Dedifferentiated amniotic fluid mesenchymal stem cell (primary cell): ENCODE results near the gene ALK.

ENCODE experiments used
- DNase-seq: peaks from one replicate; pipeline ENCODE4 v3.0.0-alpha.2; 2016; ENCODE audit errors: extremely low spot score

Gene ALK

GRCh38 chr2:29224693-29225551 is 696.5 kb downstream of the ALK start:
- DNase-seq = no peak

GRCh38 chr2:29223851-29224692 is 697.3 kb downstream of the ALK start:
- DNase-seq = no peak

- DNase-seq = no peak
Measured at GRCh38 chr2:29223257-29223656, 698.1 kb downstream of the ALK start.

- DNase-seq = no peak
Measured at GRCh38 chr2:29222381-29223179, 698.8 kb downstream of the ALK start.

GRCh38 chr2:29220506-29221270 is 700.7 kb downstream of the ALK start:
- no peak for DNase-seq

- DNase-seq = no peak
Measured at GRCh38 chr2:29219374-29219773, 702.0 kb downstream of the ALK start.

GRCh38 chr2:29218550-29219125 is 702.7 kb downstream of the ALK start:
- DNase-seq = no peak

- DNase-seq = no peak
Measured at GRCh38 chr2:29218071-29218470, 703.3 kb downstream of the ALK start.

- no peak for DNase-seq
Measured at GRCh38 chr2:29216609-29216909, 704.8 kb downstream of the ALK start.

- DNase-seq = no peak
Measured at GRCh38 chr2:29215739-29216608, 705.4 kb downstream of the ALK start.

- DNase-seq = no peak
Measured at GRCh38 chr2:29215073-29215472, 706.3 kb downstream of the ALK start.

GRCh38 chr2:29213888-29214291 is 707.5 kb downstream of the ALK start:
- DNase-seq = no peak

GRCh38 chr2:29212009-29212408 is 709.4 kb downstream of the ALK start:
- no peak for DNase-seq

- no peak for DNase-seq
Measured at GRCh38 chr2:29209551-29209950, 711.8 kb downstream of the ALK start.

GRCh38 chr2:29207352-29208148 is 713.8 kb downstream of the ALK start:
- DNase-seq = no peak

GRCh38 chr2:29206941-29207340 is 714.4 kb downstream of the ALK start:
- DNase-seq = no peak

GRCh38 chr2:29202819-29203495 is 718.4 kb downstream of the ALK start:
- DNase-seq = no peak

- no peak for DNase-seq
Measured at GRCh38 chr2:29201979-29202378, 719.4 kb downstream of the ALK start.
